Liver (tissue), 9 donors: ENCODE measurements around the gene USP33. TPM values are rescaled to one million over a fixed set of nuclear protein-coding genes. Genes with fewer than 3 reads are reported as not detected.

Experiments used
- DNase-seq: peaks from one replicate; pipeline ENCODE4 v3.0.0-alpha.2; 2017; ENCODE audit warnings: low spot score
- H3K27ac ChIP-seq, 2 donors: one replicate each; pipeline ENCODE4 v1.7.0; 2013; ENCODE audit warnings: inconsistent platforms in 2 of 2, low read length in 2 of 2, control low read depth in 1 of 2, low read depth in 1 of 2, mild to moderate bottlenecking in 1 of 2
- H3K27me3 ChIP-seq, 4 donors: one replicate each; pipeline versions ENCODE4 v1.6.1 to v1.7.0; 2013; ENCODE audit warnings: low read length in 3 of 4, inconsistent platforms in 1 of 4, mild to moderate bottlenecking in 1 of 4, moderate library complexity in 1 of 4; ENCODE audit not compliant: control insufficient read depth in 4 of 4, insufficient read depth in 4 of 4
- H3K36me3 ChIP-seq, 4 donors: one replicate each; pipeline versions ENCODE4 v1.6.1 to v1.7.0; 2013; ENCODE audit warnings: low read length in 3 of 4, mild to moderate bottlenecking in 3 of 4, low read depth in 1 of 4, moderate library complexity in 1 of 4; ENCODE audit not compliant: control insufficient read depth in 4 of 4, insufficient read depth in 3 of 4
- H3K4me1 ChIP-seq, 4 donors: one replicate each; pipeline versions ENCODE4 v1.6.1 to v1.7.0; 2013; ENCODE audit warnings: low read length in 3 of 4, mild to moderate bottlenecking in 3 of 4, moderate library complexity in 1 of 4; ENCODE audit not compliant: control insufficient read depth in 4 of 4, insufficient read depth in 4 of 4
- H3K4me3 ChIP-seq, 3 donors: one replicate each; pipeline versions ENCODE4 v1.6.1 to v1.7.0; 2013; ENCODE audit warnings: low read length in 3 of 3, control low read depth in 1 of 3, low read depth in 1 of 3, mild to moderate bottlenecking in 1 of 3
- H3K9ac ChIP-seq, 2 donors: one replicate each; pipeline ENCODE4 v1.7.0; 2013; ENCODE audit warnings: low read length in 2 of 2, mild to moderate bottlenecking in 2 of 2, moderate library complexity in 2 of 2, control low read depth in 1 of 2, low read depth in 1 of 2
- H3K9me3 ChIP-seq, 4 donors: one replicate each; pipeline versions ENCODE4 v1.6.1 to v1.7.0; 2013; ENCODE audit warnings: low read length in 3 of 4; ENCODE audit not compliant: control insufficient read depth in 4 of 4
- ATF3 ChIP-seq: IDR thresholded peaks from 2 replicates; pipeline ENCODE4 v1.6.1; 2016; ENCODE audit warnings: antibody characterized with exemption
- CTCF ChIP-seq: fragments of 150-350 bp; IDR thresholded peaks from 2 replicates; pipeline ENCODE4 v1.5.1; 2017; ENCODE audit warnings: improper control_type of control experiment, low read depth, low read length; ENCODE audit not compliant: missing input control
- EGR1 ChIP-seq, 2 donors: IDR thresholded peaks; 2 replicates each; pipeline ENCODE4 v1.6.1; 2016 to 2018; ENCODE audit warnings: antibody characterized with exemption in 2 of 2, low read depth in 2 of 2
- FOXA1 ChIP-seq: IDR thresholded peaks from 2 replicates; pipeline ENCODE4 v1.6.1; 2016; ENCODE audit warnings: antibody characterized with exemption
- FOXA2 ChIP-seq: IDR thresholded peaks from 2 replicates; pipeline ENCODE4 v1.6.1; 2016; ENCODE audit warnings: antibody characterized with exemption
- HNF4A ChIP-seq, 2 donors: conservative IDR thresholded peaks; 2 replicates each; pipeline ENCODE4 v1.6.1; 2016; ENCODE audit warnings: antibody characterized with exemption in 2 of 2, mild to moderate bottlenecking in 2 of 2
- JUND ChIP-seq, 2 donors: IDR thresholded peaks; 2 replicates each; pipeline ENCODE4 v1.6.1; 2016; ENCODE audit warnings: antibody characterized with exemption in 2 of 2
- MAX ChIP-seq: IDR thresholded peaks from 2 replicates; pipeline ENCODE4 v1.6.1; 2016; ENCODE audit warnings: antibody characterized with exemption
- NR2F2 ChIP-seq: IDR thresholded peaks from 2 replicates; pipeline ENCODE4 v1.6.1; 2016; ENCODE audit warnings: antibody characterized with exemption
- RAD21 ChIP-seq, 2 donors: IDR thresholded peaks; 2 replicates each; pipeline ENCODE4 v1.6.1; 2016; ENCODE audit warnings: antibody characterized with exemption in 2 of 2, mild to moderate bottlenecking in 2 of 2
- REST ChIP-seq: IDR thresholded peaks from 2 replicates; pipeline ENCODE4 v1.6.1; 2016; ENCODE audit warnings: antibody characterized with exemption, mild to moderate bottlenecking
- TAF1 ChIP-seq: conservative IDR thresholded peaks from 2 replicates; pipeline ENCODE4 v1.6.1; 2016; ENCODE audit warnings: antibody characterized with exemption, mild to moderate bottlenecking
- WGBS: extraction: QIAGEN DNeasy Blood & Tissue Kit; methylation state at CpG from one replicate; pipeline ENCODE4 v1.1.7; 2013; 5-methylcytosine and 5-hydroxymethylcytosine counted together
- polyA plus RNA-seq, 2 donors: library from polyadenylated mRNA; stranded (reverse) in 1 of 2; unstranded in 1 of 2; fragments of 200-250 nt in 1 of 2; fragments of >200 nt in 1 of 2; fragmentation: Nextera tagmentation in 1 of 2; extraction: Ambion mirVana in 1 of 2; gene quantifications; one replicate each; pipeline versions ENCODE4 v1.2.1 to v1.2.3, GENCODE V29; 2013 to 2015
- total RNA-seq, 2 donors: library from RNA; depleted of rRNA; stranded (reverse); fragments of >200 nt; gene quantifications; one replicate each; pipeline ENCODE4 v1.2.3, GENCODE V29; 2014
- donor health status: healthy.
- donor health status: healthy.
- donor health status: healthy.
- donor health status: healthy.
- donor health status: healthy.

The USP33 gene
- total and polyA plus RNA-seq, 4 donors, result 9.2 to 50.5 (median 28.3) TPM

- TF ChIP-seq HNF4A (conservative IDR thresholded peaks at IDR 0.05) (peak; percentile 12 to 46), NR2F2 (no peak)
- Histone ChIP-seq H3K27ac (no peak overlapping the region), H3K9ac (no peak overlapping the region), H3K27me3 (no peaks in the 10 kb centered on the region), H3K9me3 (no peaks in the 10 kb centered on the region), H3K36me3 (peaks cover 0 to 3% (median 0%) of the 10 kb centered on the region in 4 donors), H3K4me1 (peaks cover 0 to 8% (median under 1%) of the 10 kb centered on the region in 4 donors), H3K4me3 (no peak overlapping the region)
- WGBS, result 44% methylated on average over 2 of the region's 2 CpGs
- DNase-seq, result no peak
Measured at GRCh38 chr1:77655431-77655974, 104.1 kb downstream of the USP33 start.

- no peak for DNase-seq
Measured at GRCh38 chr1:77652970-77653516, 106.6 kb downstream of the USP33 start.

GRCh38 chr1:77652268-77652667 lies 107.4 kb downstream of the USP33 start:
- Histone ChIP-seq H3K27me3 (no peaks in the 10 kb centered on the region), H3K27ac (no peak overlapping the region), H3K4me3 (no peak overlapping the region), H3K9ac (no peak overlapping the region), H3K4me1 (peaks cover 0 to 8% (median under 1%) of the 10 kb centered on the region in 4 donors), H3K36me3 (peaks cover 0 to 3% (median 0%) of the 10 kb centered on the region in 4 donors), H3K9me3 (no peaks in the 10 kb centered on the region)
- no peak for DNase-seq
- TF ChIP-seq TAF1 (no peak), EGR1 (IDR thresholded peaks at IDR 0.05; ENCODE audit: low read depth in 2 of 2) (no peak), FOXA1 (no peak), CTCF (no peak), REST (no peak), RAD21 (IDR thresholded peaks at IDR 0.05) (no peak), NR2F2 (no peak), JUND (IDR thresholded peaks at IDR 0.05) (no peak), MAX (no peak), FOXA2 (no peak), ATF3 (no peak)

More at GRCh38 chr1:77652970-77653516, 106.6 kb downstream of the USP33 start:
- Histone ChIP-seq H3K9ac (no peak overlapping the region), H3K4me1 (peaks cover 0 to 8% (median under 1%) of the 10 kb centered on the region in 4 donors), H3K4me3 (no peak overlapping the region), H3K27me3 (no peaks in the 10 kb centered on the region), H3K9me3 (no peaks in the 10 kb centered on the region), H3K36me3 (peaks cover 0 to 3% (median 0%) of the 10 kb centered on the region in 4 donors), H3K27ac (no peak overlapping the region)
- WGBS, result 83% methylated on average over 6 of the region's 6 CpGs
- TF ChIP-seq HNF4A (conservative IDR thresholded peaks at IDR 0.05), result peak; percentile 42 to 45
- TF ChIP-seq RAD21 (IDR thresholded peaks at IDR 0.05), result no peak
- TF ChIP-seq EGR1 (IDR thresholded peaks at IDR 0.05; ENCODE audit: low read depth in 2 of 2), result no peak
- no peak for TF ChIP-seq REST
